ENCODE measurements around the gene RANBP9.

RANBP9 gene

GRCh38 chr6:13593103-13593502 is 118.5 kb downstream of the RANBP9 start:
- Histone ChIP-seq H3K4me3 (ENCODE audit: low read depth, low read length) (no peak overlapping the region), H3K36me3 (ENCODE audit: control insufficient read depth in 2 of 2, insufficient read depth in 1 of 2, low read length in 2 of 2) (peaks cover 16 to 66% of the 10 kb centered on the region in 2 experiments; a peak in 2 of 3 replicates), H3K4me1 (ENCODE audit: control insufficient read depth, insufficient read depth, low read length) (no peaks in the 10 kb centered on the region), H3K9me3 (ENCODE audit: control insufficient read depth, insufficient read depth, low read depth, low read length) (no peaks in the 10 kb centered on the region), H3K27ac (ENCODE audit: extremely low read depth, low read depth, low read length) (no peak overlapping the region)
- CTCF ChIA-PET, result interaction anchor here (5.0 kb wide), 1 partner anchor 19 kb away, joined by 32 read pairs; the partner anchor contains the start of gene SIRT5
- TF ChIP-seq IKZF3 (tag by site-specific recombination; IDR thresholded peaks at IDR 0.05) (no peak), ZNF174 (tag by site-specific recombination; IDR thresholded peaks at IDR 0.05) (no peak), ZNF704 (tag by site-specific recombination; IDR thresholded peaks at IDR 0.05) (no peak), HOXC10 (CRISPR knock-in tag; IDR thresholded peaks at IDR 0.05) (no peak), ZSCAN23 (tag by site-specific recombination; IDR thresholded peaks at IDR 0.05) (no peak), HIC1 (tag by site-specific recombination; IDR thresholded peaks at IDR 0.05) (no peak), ZFP69B (tag by site-specific recombination; IDR thresholded peaks at IDR 0.05) (no peak), ZNF433 (tag by site-specific recombination; IDR thresholded peaks at IDR 0.05; ENCODE audit: low read depth) (no peak), ZNF521 (tag by site-specific recombination; IDR thresholded peaks at IDR 0.05) (no peak), ZNF677 (tag by site-specific recombination; IDR thresholded peaks at IDR 0.05) (no peak), ZBTB21 (tag by site-specific recombination; IDR thresholded peaks at IDR 0.05) (no peak), ZNF544 (tag by site-specific recombination; IDR thresholded peaks at IDR 0.05) (no peak), ZIC2 (tag by site-specific recombination; IDR thresholded peaks at IDR 0.05) (no peak), ZNF24 (tag by site-specific recombination; IDR thresholded peaks at IDR 0.05) (no peak), ZNF645 (tag by site-specific recombination; IDR thresholded peaks at IDR 0.05) (no peak), ZNF10 (tag by site-specific recombination; IDR thresholded peaks at IDR 0.05) (no peak), ZNF416 (tag by site-specific recombination; IDR thresholded peaks at IDR 0.05) (no peak), GLI2 (tag by site-specific recombination; IDR thresholded peaks at IDR 0.05; ENCODE audit: borderline replicate concordance, low read depth) (no peak), ZNF785 (tag by site-specific recombination; IDR thresholded peaks at IDR 0.05) (no peak), SALL2 (tag by site-specific recombination; IDR thresholded peaks at IDR 0.05; ENCODE audit: borderline replicate concordance) (no peak)
- POLR2A ChIA-PET, result interaction anchor here (1.1 to 1.3 kb wide), 2 partner anchors 18 to 265 kb away, joined by 3 read pairs; partner anchors contain the start of genes SIRT5 and TBC1D7

- H3K4me3 ChIP-seq (ENCODE audit: low read depth, low read length), result no peak overlapping the region
- ChIA-PET CTCF (interaction anchor here (0.6 to 5.0 kb wide), 4 partner anchors 17 to 476 kb away, joined by 3 to 32 read pairs (median 4); partner anchors contain the start of gene SIRT5), POLR2A (no interaction called here)
- H3K9me3 ChIP-seq (ENCODE audit: control insufficient read depth, insufficient read depth, low read depth, low read length), result no peaks in the 10 kb centered on the region
- peaks cover 14 to 73% of the 10 kb centered on the region in 2 experiments; a peak in 2 of 3 replicates for H3K36me3 ChIP-seq (ENCODE audit: control insufficient read depth in 2 of 2, insufficient read depth in 1 of 2, low read length in 2 of 2)
- H3K27ac ChIP-seq (ENCODE audit: extremely low read depth, low read depth, low read length), result no peak overlapping the region
- TF ChIP-seq ZNF707 (tag by site-specific recombination; IDR thresholded peaks at IDR 0.05) (no peak), ZNF843 (tag by site-specific recombination; IDR thresholded peaks at IDR 0.05) (no peak), ZNF114 (tag by site-specific recombination; IDR thresholded peaks at IDR 0.05) (0 out of 2 replicates have a peak, but pooled peaks have one; percentile 1), ZSCAN16 (tag by site-specific recombination; IDR thresholded peaks at IDR 0.05) (no peak)
- H3K4me1 ChIP-seq (ENCODE audit: control insufficient read depth, insufficient read depth, low read length), result no peaks in the 10 kb centered on the region
Measured at GRCh38 chr6:13591205-13591921, 120.3 kb downstream of the RANBP9 start.
